GM11168 (cell line): ENCODE measurements around the gene FAS.

Experiments used
- in situ Hi-C: fragments of 300-500 bp; cut with MboI; formaldehyde crosslinking; loops from one replicate; pipeline ENCODE4 v1.12.0; 2022; ENCODE audit warnings: low sequenced_read_pairs; ENCODE audit not compliant: unreplicated experiment

Gene FAS

DNA sequence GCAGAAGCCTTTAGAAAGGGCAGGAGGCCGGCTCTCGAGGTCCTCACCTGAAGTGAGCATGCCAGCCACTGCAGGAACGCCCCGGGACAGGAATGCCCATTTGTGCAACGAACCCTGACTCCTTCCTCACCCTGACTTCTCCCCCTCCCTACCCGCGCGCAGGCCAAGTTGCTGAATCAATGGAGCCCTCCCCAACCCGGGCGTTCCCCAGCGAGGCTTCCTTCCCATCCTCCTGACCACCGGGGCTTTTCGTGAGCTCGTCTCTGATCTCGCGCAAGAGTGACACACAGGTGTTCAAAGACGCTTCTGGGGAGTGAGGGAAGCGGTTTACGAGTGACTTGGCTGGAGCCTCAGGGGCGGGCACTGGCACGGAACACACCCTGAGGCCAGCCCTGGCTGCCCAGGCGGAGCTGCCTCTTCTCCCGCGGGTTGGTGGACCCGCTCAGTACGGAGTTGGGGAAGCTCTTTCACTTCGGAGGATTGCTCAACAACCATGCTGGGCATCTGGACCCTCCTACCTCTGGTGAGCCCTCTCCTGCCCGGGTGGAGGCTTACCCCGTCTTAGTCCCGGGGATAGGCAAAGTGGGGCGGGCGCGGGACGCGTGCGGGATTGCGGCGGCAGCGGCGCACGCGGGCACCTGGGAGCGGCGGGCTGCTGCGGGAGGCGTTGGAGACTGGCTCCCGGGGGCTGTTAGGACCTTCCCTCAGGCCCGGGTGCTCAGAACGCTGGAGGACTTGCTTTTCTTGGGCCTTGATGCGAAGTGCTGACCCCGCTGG, at the start of gene FAS:
TSS of gene FAS (plus strand) at position 415 of the 777 bp plus-strand sequence. CDS start at position 494, 79 bp downstream.
- in situ Hi-C loops, result no loop called here

DNA sequence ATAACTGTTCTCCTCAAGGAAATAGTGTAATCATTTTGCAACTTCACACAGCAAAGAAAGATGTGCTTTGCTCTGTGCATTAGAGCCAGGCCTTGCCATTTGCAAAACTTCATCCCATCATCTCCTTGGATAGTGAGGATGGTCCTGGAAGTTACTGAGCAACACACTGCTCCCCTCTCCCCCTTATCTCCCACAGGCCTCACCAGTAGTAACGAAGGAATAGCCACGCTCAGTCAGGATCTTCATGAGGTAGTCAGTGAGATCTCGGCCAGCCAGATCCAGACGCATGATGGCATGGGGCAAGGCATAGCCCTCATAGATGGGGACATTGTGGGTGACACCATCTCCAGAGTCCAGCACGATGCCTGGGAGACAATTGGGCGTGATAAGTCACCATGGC, 49.6 kb upstream of the FAS start:
- in situ Hi-C loops, result loop anchor here (5.0 kb wide), 1 partner anchor 271 kb away; no protein-coding TSS in a partner anchor

- in situ Hi-C loops, result loop anchor here (5.0 kb wide), 1 partner anchor 269 kb away; no protein-coding TSS in a partner anchor
These were observed 46.8 kb upstream of the FAS start for GRCh38 chr10:88943778-88944177.

DNA sequence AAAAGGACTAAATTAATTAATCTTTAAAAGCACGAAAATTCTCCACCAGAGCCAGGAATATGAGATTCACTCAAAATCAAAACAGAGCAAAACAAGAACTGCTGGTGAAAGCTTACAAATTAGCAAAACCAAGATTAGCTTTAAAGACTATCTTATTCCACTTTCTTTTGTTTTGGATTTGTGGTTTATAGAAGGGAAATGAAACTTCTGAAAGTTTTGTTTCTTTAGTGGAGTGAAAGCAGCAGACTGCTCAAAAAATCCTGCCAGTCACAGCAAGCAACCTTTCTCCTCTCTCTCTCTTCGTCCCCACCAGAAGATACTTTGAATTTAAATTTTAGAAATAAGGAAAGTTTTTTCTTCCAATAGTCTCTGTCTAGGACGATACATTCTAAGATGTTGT, 45.8 kb upstream of the FAS start:
- in situ Hi-C loops, result loop anchor here (5.0 kb wide), 1 partner anchor 267 kb away; no protein-coding TSS in a partner anchor

GRCh38 chr10:88946200-88946599, 44.4 kb upstream of the FAS start:
- in situ Hi-C loops, result no loop called here

DNA sequence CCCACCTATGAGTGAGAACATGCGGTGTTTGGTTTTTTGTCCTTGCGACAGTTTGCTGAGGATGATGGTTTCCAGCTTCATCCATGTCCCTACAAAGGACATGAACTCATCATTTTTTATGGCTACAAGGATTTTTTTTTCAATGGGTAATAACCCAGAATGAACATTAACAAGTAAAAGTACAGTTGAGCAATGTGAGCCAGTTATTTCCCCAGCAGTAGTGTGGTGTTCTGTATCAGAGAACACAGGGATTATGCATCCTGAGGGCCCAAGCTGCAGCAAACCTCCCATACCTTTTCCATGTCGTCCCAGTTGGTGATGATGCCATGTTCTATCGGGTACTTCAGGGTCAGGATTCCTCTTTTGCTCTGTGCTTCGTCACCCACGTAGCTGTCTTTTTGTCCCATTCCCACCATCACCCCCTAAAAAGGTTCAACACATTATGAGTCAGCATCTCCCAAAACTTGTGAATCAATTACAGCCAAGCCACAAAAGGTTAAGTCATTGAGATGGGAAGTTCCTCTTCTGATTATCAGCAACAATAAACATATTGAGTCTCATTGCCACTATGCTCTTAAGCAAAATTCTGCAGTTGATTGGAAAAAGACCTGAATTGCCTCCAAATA, 43.5 kb upstream of the FAS start:
- in situ Hi-C loops, result no loop called here

- in situ Hi-C loops, result no loop called here
These were observed 41.5 kb upstream of the FAS start for GRCh38 chr10:88949051-88949450.

DNA sequence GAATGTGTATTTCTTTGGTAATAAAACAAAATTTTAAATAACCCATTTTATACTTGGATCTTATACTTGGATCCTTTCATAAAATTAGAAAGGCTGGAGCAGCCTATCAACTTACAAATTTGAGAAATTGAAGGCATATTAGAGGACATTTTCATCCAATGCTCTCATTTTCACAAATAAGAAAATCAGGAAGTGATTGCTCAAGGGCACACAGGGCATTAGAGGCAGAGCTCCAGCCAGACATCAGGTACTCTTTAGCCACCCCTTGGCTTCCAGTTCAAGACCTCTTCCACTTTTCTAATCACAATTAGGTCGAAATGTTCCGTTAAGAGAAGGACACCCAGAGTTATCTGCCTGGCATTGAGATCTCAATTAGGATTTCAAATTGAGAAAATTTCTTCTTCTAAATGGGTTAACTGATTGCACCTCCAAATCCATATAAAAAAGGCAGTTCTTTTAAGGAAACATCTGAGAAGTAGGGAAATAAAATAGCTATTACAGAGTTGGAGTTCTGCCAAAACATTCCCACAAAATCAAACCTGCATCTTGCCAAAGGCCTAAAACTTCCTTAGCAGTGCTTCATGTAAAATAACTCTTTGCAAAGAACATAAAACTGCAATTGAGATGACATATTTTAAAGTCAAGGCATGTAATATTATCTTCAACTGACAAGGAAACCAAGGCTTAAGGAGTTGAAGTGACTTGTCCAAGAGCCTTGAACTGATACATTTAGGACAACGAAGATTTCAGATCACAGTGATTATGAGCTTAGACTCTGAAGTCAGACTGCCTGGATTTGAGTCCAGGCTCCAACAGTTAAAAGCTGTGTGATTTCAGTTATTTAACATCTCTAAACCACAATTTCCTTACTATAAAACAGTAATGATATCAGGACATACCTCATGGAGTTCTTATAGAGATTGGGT, 40.4 kb upstream of the FAS start:
- in situ Hi-C loops, result no loop called here

- in situ Hi-C loops, result no loop called here
These were observed 37.9 kb upstream of the FAS start, which contains the start of gene ACTA2 for GRCh38 chr10:88952647-88953111. ACTA2 (minus strand) TSS chr10:88952773; CDS start chr10:88948930, 3,843 bp downstream.

GRCh38 chr10:88953662-88954061, 36.9 kb upstream of the FAS start:
- in situ Hi-C loops, result no loop called here

- in situ Hi-C loops, result no loop called here
These were observed 36.0 kb upstream of the FAS start for GRCh38 chr10:88954458-88955083.

DNA sequence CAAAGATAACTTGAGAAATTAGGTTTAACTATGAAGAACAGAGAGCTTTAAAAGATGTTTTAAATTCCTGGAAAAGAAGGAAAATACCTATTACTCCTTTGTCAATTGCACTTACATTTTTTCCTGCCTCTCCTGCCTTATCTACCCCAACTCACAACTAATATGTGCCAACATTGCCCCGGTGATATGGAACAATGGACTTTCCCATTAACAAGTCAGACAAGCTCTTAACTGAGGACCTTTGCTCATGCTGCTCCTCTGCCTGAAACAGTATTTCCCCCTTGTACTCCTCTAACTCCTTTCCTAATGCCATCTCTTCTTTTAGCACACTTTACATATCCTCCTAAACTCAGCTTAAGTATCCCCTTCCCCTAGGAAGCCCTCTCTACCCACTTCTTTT, 33.2 kb upstream of the FAS start:
- in situ Hi-C loops, result no loop called here

- in situ Hi-C loops, result no loop called here
These were observed 31.9 kb upstream of the FAS start for GRCh38 chr10:88958721-88959120.

DNA sequence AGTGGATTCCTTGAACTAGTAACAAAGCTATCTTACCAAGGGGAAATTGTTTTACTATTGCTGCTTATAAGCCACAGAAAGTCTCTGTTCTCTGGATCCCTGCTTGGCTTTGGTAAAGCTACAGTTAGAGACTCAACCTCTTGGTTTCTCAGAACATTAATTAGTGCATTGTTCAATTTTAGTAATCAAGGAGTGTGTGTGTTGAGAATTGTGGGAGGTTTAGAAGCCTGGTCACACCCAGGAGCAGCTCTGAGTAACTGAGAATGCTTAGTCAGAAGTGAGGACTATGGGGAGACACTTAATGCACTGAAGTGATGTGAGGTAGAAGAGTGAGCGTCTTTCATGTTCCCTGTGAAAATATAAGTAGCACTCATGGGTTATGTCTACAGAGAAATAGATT, 29.8 kb upstream of the FAS start:
- in situ Hi-C loops, result no loop called here

- in situ Hi-C loops, result no loop called here
These were observed 29.3 kb upstream of the FAS start for GRCh38 chr10:88961266-88961665.

GRCh38 chr10:88962336-88962735, 28.3 kb upstream of the FAS start:
- in situ Hi-C loops, result no loop called here

GRCh38 chr10:88963318-88963717, 27.3 kb upstream of the FAS start:
- in situ Hi-C loops, result no loop called here

GRCh38 chr10:88964360-88964759, 26.2 kb upstream of the FAS start:
- in situ Hi-C loops, result no loop called here

DNA sequence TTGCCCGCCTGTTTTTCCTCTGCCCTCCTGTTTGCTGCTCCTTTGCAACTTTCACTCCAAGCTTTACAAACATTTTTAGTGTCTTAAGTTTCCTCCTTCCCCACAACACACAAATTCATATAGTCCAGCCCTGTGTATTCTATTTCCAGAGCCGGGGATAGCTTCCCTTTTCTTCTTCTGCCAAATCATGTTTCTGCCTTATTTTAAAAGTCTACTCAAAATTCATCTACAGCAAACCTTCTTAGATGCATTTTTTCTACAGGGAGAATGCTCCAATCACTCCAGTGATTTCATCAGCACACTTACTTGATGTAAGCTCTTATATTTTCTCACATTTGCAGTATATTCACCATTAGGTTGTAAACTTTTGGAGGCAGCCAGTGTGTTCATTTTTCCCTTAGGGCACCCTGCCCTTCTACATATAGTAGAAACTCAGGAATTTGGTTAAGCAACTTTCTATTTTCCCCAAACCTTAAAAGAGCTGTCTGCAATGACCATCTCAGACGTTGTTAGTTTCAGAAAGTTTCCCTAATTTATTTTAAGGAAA, 25.7 kb upstream of the FAS start:
- in situ Hi-C loops, result no loop called here

GRCh38 chr10:88966797-88967196, 23.8 kb upstream of the FAS start:
- in situ Hi-C loops, result no loop called here
